ENCODE data around the gene MYMX. TPM values are rescaled to one million over a fixed set of nuclear protein-coding genes. Genes with fewer than 3 reads are reported as not detected.

Gene MYMX
- total RNA-seq, 4 donors from 2014 or later: 0.95 TPM; not detected in 3

- Histone ChIP-seq H3K27me3 (peaks cover 4% of the 10 kb centered on the region), H3K4me1 (peaks cover 33 to 94% (median 67%) of the 10 kb centered on the region in 4 donors), H3K27ac (peak within 1 kb of the TSS; percentile 85 to 94 (median 86)), H3K36me3 (no peaks in the 10 kb centered on the region), H3K9me3 (no peaks in the 10 kb centered on the region), H3K4me3 (peak within 1 kb of the TSS; percentile 51 to 79 (median 58))
- TF ChIP-seq CTCF (IDR thresholded peaks at IDR 0.05): peak in 1 of 5 experiments; percentile 16
- peak; percentile 68 to 73 (median 70) for TF ChIP-seq POLR2AphosphoS5 (IDR thresholded peaks at IDR 0.05)
- TF ChIP-seq EP300 (IDR thresholded peaks at IDR 0.05; ENCODE audit: low read depth): no peak
- no peak for TF ChIP-seq POLR2A (IDR thresholded peaks at IDR 0.05)
- peak; percentile 79 for DNase-seq
- WGBS, 2 donors (ENCODE audit: low coverage in 1 of 2): 0% methylated on average over 27 of the region's 73 CpGs; no CpG with 5 or more reads in 1 of the 2 donors
- intact Hi-C loops (cut with DNase I; ENCODE audit: low total_unique reads) (no loop called here), in situ Hi-C loops (cut with MboI; ENCODE audit: low pct_ligation_motif_present in 1 of 4, low pct_unique_long_range_greater_than_20kb in 1 of 4, low sequenced_read_pairs in 3 of 4) (no loop called here)
Measured at GRCh38 chr6:44223319-44224028, 6.7 kb downstream of the MYMX start, which contains the start of gene SLC29A1. TSS of gene SLC29A1 (plus strand) at chr6:44223595. CDS start at chr6:44227314, 3,719 bp downstream.

- H3K9me3 ChIP-seq: no peaks in the 10 kb centered on the region
- peaks cover 32 to 86% (median 59%) of the 10 kb centered on the region in 4 donors for H3K4me1 ChIP-seq
- H3K27me3 ChIP-seq: peaks cover 4% of the 10 kb centered on the region
- 7% methylated on average over 14 of the region's 18 CpGs; no CpG with 5 or more reads in 1 of the 2 donors for WGBS, 2 donors (ENCODE audit: low coverage in 1 of 2)
- no peaks in the 10 kb centered on the region for H3K36me3 ChIP-seq
- in situ Hi-C loops (cut with MboI; ENCODE audit: low pct_ligation_motif_present in 1 of 4, low pct_unique_long_range_greater_than_20kb in 1 of 4, low sequenced_read_pairs in 3 of 4): no loop called here
- peak overlapping the region; percentile 85 to 94 (median 86) for H3K27ac ChIP-seq
- no peak for DNase-seq
- intact Hi-C loops (cut with DNase I; ENCODE audit: low total_unique reads): no loop called here
- TF ChIP-seq CTCF (IDR thresholded peaks at IDR 0.05) (no peak), EP300 (IDR thresholded peaks at IDR 0.05; ENCODE audit: low read depth) (no peak), POLR2AphosphoS5 (IDR thresholded peaks at IDR 0.05) (no peak), POLR2A (IDR thresholded peaks at IDR 0.05) (no peak)
- peak overlapping the region; percentile 51 to 79 (median 58) for H3K4me3 ChIP-seq
Measured at GRCh38 chr6:44224029-44224964, 7.6 kb downstream of the MYMX start.

- no peak for DNase-seq
- Histone ChIP-seq H3K27me3 (peaks cover 4% of the 10 kb centered on the region), H3K9me3 (no peaks in the 10 kb centered on the region), H3K4me1 (peaks cover 34 to 80% (median 53%) of the 10 kb centered on the region in 4 donors), H3K4me3 (peak overlapping the region in 1 of 4 donors; percentile 79), H3K27ac (peak overlapping the region; percentile 2 to 94 (median 86)), H3K36me3 (no peaks in the 10 kb centered on the region)
- in situ Hi-C loops (cut with MboI; ENCODE audit: low pct_ligation_motif_present in 1 of 4, low pct_unique_long_range_greater_than_20kb in 1 of 4, low sequenced_read_pairs in 3 of 4) (no loop called here), intact Hi-C loops (cut with DNase I; ENCODE audit: low total_unique reads) (no loop called here)
- no peak for TF ChIP-seq POLR2AphosphoS5 (IDR thresholded peaks at IDR 0.05)
- TF ChIP-seq POLR2A (IDR thresholded peaks at IDR 0.05): no peak
- TF ChIP-seq EP300 (IDR thresholded peaks at IDR 0.05; ENCODE audit: low read depth): no peak
- no peak for TF ChIP-seq CTCF (IDR thresholded peaks at IDR 0.05)
- WGBS, 2 donors (ENCODE audit: low coverage in 1 of 2): 83% methylated on average over 4 of the region's 4 CpGs; no CpG with 5 or more reads in 1 of the 2 donors
Measured at GRCh38 chr6:44224965-44225305, 8.2 kb downstream of the MYMX start.
